AG10803 (cell line): ENCODE data around the gene GNAT1.

Experiments used
- DNase-seq: peaks from one replicate; pipeline ENCODE4 v3.0.0; 2010; ENCODE audit warnings: low read depth
- H3K4me3 ChIP-seq: 2 replicates; pipeline ENCODE4 v1.5.1; 2011; ENCODE audit warnings: mild to moderate bottlenecking, low read length, control low read depth
- CTCF ChIP-seq: conservative IDR thresholded peaks from 2 replicates; pipeline ENCODE4 v1.5.1; 2011; ENCODE audit warnings: mild to moderate bottlenecking, low read length, control low read depth, inconsistent platforms

GNAT1 gene

GRCh38 chr3:50229490-50229889, 38.1 kb downstream of the GNAT1 start:
- no peak for DNase-seq
- H3K4me3 ChIP-seq: no peak overlapping the region
- no peak for TF ChIP-seq CTCF

GRCh38 chr3:50230104-50230793, 38.8 kb downstream of the GNAT1 start:
- DNase-seq: no peak
- H3K4me3 ChIP-seq: no peak overlapping the region
- no peak for TF ChIP-seq CTCF

GRCh38 chr3:50230794-50231125, 39.4 kb downstream of the GNAT1 start:
- no peak overlapping the region for H3K4me3 ChIP-seq
- DNase-seq: no peak
- no peak for TF ChIP-seq CTCF

GRCh38 chr3:50231581-50231980, 40.2 kb downstream of the GNAT1 start:
- no peak for DNase-seq
- no peak overlapping the region for H3K4me3 ChIP-seq
- no peak for TF ChIP-seq CTCF

- TF ChIP-seq CTCF: no peak
- DNase-seq: no peak
- H3K4me3 ChIP-seq: no peak overlapping the region
Measured at GRCh38 chr3:50232303-50232702, 40.9 kb downstream of the GNAT1 start.

GRCh38 chr3:50233176-50233575, 41.8 kb downstream of the GNAT1 start:
- no peak for TF ChIP-seq CTCF
- no peak overlapping the region for H3K4me3 ChIP-seq
- DNase-seq: no peak

- no peak for TF ChIP-seq CTCF
- H3K4me3 ChIP-seq: peak within 1 kb of the TSS; percentile 95
- DNase-seq: peak; percentile 98
Measured at GRCh38 chr3:50235716-50236483, 44.5 kb downstream of the GNAT1 start, which contains the start of gene GNAI2. TSS of gene GNAI2 (plus strand) at chr3:50236204. CDS start at chr3:50236336, 132 bp downstream.
